ENCODE results near the gene VSTM4.

DNA sequence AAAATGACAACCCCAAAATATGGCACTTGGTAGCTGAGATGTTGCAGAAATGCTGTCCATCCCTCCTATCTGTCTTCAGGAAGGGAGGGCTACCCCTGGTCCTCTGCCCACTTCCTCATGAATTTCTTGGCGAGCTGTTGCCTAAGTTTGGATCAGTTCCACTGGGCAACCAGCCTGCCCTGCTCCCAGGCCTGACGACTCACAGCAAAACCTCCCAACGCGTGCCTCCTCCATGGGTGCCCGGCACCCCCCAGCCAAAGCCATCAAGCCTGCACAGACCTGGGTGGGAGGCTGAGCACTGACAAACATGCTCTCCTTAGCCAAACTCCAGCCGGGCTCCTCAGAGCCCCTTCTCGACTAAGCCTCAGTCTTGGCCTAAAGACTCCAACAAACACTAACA is 8.9 kb downstream of the VSTM4 start:
- no peak for TF ChIP-seq ZNF175 (CRISPR knock-in tag; IDR thresholded peaks at IDR 0.05; ENCODE audit: low read depth)
- no peak for TF ChIP-seq ZBTB8A (IDR thresholded peaks at IDR 0.05; ENCODE audit: partially characterized antibody)
- no peak for TF ChIP-seq POLR2A (conservative IDR thresholded peaks at IDR 0.05)
- TF ChIP-seq PHB2 (IDR thresholded peaks at IDR 0.05; ENCODE audit: low read depth): no peak
- no peak for TF ChIP-seq SRSF7 (optimal IDR thresholded peaks at IDR 0.05; ENCODE audit: low read depth, low read length)
- TF ChIP-seq CEBPB (tag; IDR thresholded peaks at IDR 0.05): no peak
- no peak for TF ChIP-seq ZNF561 (CRISPR knock-in tag; conservative IDR thresholded peaks at IDR 0.05)
- no peak for TF ChIP-seq ZFPM2 (CRISPR knock-in tag; IDR thresholded peaks at IDR 0.05)
- TF ChIP-seq, protein P1, sequence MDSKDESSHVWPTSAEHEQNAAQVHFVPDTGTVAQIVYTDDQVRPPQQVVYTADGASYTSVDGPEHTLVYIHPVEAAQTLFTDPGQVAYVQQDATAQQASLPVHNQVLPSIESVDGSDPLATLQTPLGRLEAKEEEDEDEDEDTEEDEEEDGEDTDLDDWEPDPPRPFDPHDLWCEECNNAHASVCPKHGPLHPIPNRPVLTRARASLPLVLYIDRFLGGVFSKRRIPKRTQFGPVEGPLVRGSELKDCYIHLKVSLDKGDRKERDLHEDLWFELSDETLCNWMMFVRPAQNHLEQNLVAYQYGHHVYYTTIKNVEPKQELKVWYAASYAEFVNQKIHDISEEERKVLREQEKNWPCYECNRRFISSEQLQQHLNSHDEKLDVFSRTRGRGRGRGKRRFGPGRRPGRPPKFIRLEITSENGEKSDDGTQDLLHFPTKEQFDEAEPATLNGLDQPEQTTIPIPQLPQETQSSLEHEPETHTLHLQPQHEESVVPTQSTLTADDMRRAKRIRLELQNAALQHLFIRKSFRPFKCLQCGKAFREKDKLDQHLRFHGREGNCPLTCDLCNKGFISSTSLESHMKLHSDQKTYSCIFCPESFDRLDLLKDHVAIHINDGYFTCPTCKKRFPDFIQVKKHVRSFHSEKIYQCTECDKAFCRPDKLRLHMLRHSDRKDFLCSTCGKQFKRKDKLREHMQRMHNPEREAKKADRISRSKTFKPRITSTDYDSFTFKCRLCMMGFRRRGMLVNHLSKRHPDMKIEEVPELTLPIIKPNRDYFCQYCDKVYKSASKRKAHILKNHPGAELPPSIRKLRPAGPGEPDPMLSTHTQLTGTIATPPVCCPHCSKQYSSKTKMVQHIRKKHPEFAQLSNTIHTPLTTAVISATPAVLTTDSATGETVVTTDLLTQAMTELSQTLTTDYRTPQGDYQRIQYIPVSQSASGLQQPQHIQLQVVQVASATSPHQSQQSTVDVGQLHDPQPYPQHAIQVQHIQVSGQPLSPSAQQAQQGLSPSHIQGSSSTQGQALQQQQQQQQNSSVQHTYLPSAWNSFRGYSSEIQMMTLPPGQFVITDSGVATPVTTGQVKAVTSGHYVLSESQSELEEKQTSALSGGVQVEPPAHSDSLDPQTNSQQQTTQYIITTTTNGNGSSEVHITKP (IDR thresholded peaks at IDR 0.05; ENCODE audit: partially characterized antibody): no peak
